Keratinocyte (primary cell): ENCODE results near the gene TTBK1.

Experiments used
- CTCF ChIP-seq, 3 experiments: IDR thresholded peaks in 1 of 3; conservative IDR thresholded peaks in 1 of 3; optimal IDR thresholded peaks in 1 of 3; 2 replicates in 2 of 3; 3 replicates in 1 of 3; pipeline versions ENCODE3 to v1.5.1; 2011; ENCODE audit warnings: low read length in 3 of 3, mild to moderate bottlenecking in 3 of 3, moderate library complexity in 2 of 3, control low read depth in 1 of 3, inconsistent platforms in 1 of 3; ENCODE audit not compliant: insufficient read depth in 2 of 3; ENCODE audit errors: extremely low read depth in 1 of 3
- EZH2 ChIP-seq: IDR thresholded peaks from one replicate; pipeline ENCODE4 v1.6.1; 2012; ENCODE audit warnings: inconsistent platforms, mild to moderate bottlenecking, low read length, moderate library complexity

GRCh38 chr6:43303751-43304331 lies 60.6 kb downstream of the TTBK1 start:
- TF ChIP-seq EZH2 = no peak
- no peak for TF ChIP-seq CTCF (optimal IDR thresholded peaks at IDR 0.05 in 1 of 3, IDR thresholded peaks at IDR 0.05 in 1 of 3, conservative IDR thresholded peaks at IDR 0.05 in 1 of 3; ENCODE audit: extremely low read depth in 1 of 3, insufficient read depth in 2 of 3, low read length in 3 of 3)
